HCT116 (cell line): ENCODE results near the gene SERGEF. TPM values are rescaled to one million over a fixed set of nuclear protein-coding genes. Genes with fewer than 3 reads are reported as not detected.

Experiments
- ATAC-seq: fragments of 200-7000 bp; cut with Tn5 transposase; 2 replicates; pipeline ENCODE4 v1.9.1; 2020; ENCODE audit warnings: mild to moderate bottlenecking, moderate library complexity
- BruUV-seq: library from RNA; stranded (reverse); fragments of 400-500 nt; replicated peaks from 2 replicates; lab custom pipeline; 2021; lab: Mats Ljungman, UMichigan
- CTCF ChIA-PET: fragments of 300-600 bp; sonication (Branson Sonifier 250); formaldehyde crosslinking; loops from one replicate; lab custom pipeline; 2021; ENCODE audit warnings: antibody characterized with exemption; lab: Charles Lee
- POLR2A ChIA-PET: fragments of 300-600, 350-600 bp; sonication (Branson Sonifier 250); formaldehyde crosslinking; loops from one replicate; lab custom pipeline; 2021; ENCODE audit warnings: antibody characterized with exemption; lab: Charles Lee
- RAD21 ChIA-PET, 2 experiments: fragments of 300-600 bp; sonication (Branson Sonifier 250); formaldehyde crosslinking; loops; one replicate each; lab custom pipeline; 2023; ENCODE audit warnings: low total read pairs in 2 of 2; ENCODE audit not compliant: uncharacterized antibody in 2 of 2, unreplicated experiment in 2 of 2, low non-redundant PET in 1 of 2; lab: Charles Lee
- DNase-seq: peaks from one replicate; pipeline ENCODE4 v3.0.0-alpha.2; 2010; ENCODE audit warnings: low read depth, low spot score
- H2AFZ ChIP-seq: fragments of 200-600 bp; shearing (Covaris generic), sonication (generic); 2 replicates; pipeline ENCODE4 v1.6.1; 2017; ENCODE audit warnings: low read depth, mixed run types, mixed read lengths, antibody characterized with exemption, low read length; ENCODE audit not compliant: poor library complexity, severe bottlenecking
- H3K27ac ChIP-seq: 2 replicates; pipeline ENCODE4 v1.5.1; 2012; ENCODE audit warnings: low read depth, low read length
- H3K27me3 ChIP-seq: fragments of 200-600 bp; sonication (generic); 2 replicates; pipeline ENCODE4 v1.6.1; 2016; ENCODE audit warnings: mixed run types, low read length, mixed read lengths; ENCODE audit not compliant: insufficient read depth
- H3K36me3 ChIP-seq, 2 experiments: fragments of 200-500 bp in 1 of 2; fragments of 200-600 bp in 1 of 2; sonication (Bioruptor generic) in 1 of 2; sonication (generic) in 1 of 2; 2 replicates each; pipeline versions ENCODE4 v1.5.1 to v1.6.1; 2014 to 2016; ENCODE audit warnings: low read length in 2 of 2, inconsistent platforms in 1 of 2, mixed read lengths in 1 of 2, mixed run types in 1 of 2; ENCODE audit not compliant: insufficient read depth in 2 of 2, control insufficient read depth in 1 of 2
- H3K4me1 ChIP-seq, 2 experiments: fragments of 200-600 bp in 1 of 2; sonication (generic) in 1 of 2; 2 replicates each; pipeline versions ENCODE4 v1.5.1 to v1.6.1; 2012 to 2017; ENCODE audit warnings: low read length in 2 of 2, inconsistent platforms in 1 of 2, mild to moderate bottlenecking in 1 of 2, mixed read lengths in 1 of 2, mixed run types in 1 of 2, moderate library complexity in 1 of 2; ENCODE audit not compliant: insufficient read depth in 2 of 2, control insufficient read depth in 1 of 2
- H3K4me2 ChIP-seq: fragments of 200-600 bp; sonication (generic); 2 replicates; pipeline ENCODE4 v1.6.1; 2017; ENCODE audit warnings: mixed run types, low read length, mixed read lengths
- H3K4me3 ChIP-seq, 2 experiments: fragments of 200-600 bp in 1 of 2; sonication (generic) in 1 of 2; replicated peaks in 1 of 2; 2 replicates each; pipeline ENCODE4 v1.5.1; 2011 to 2016; ENCODE audit warnings: low read length in 2 of 2, control low read depth in 1 of 2, low read depth in 1 of 2, mild to moderate bottlenecking in 1 of 2, mixed read lengths in 1 of 2, mixed run types in 1 of 2
- H3K79me2 ChIP-seq: fragments of 200-600 bp; sonication (generic); 2 replicates; pipeline ENCODE4 v1.6.1; 2017; ENCODE audit warnings: mild to moderate bottlenecking, mixed run types, low read length, moderate library complexity, mixed read lengths; ENCODE audit not compliant: insufficient read depth
- H3K9ac ChIP-seq: fragments of 200-600 bp; sonication (generic); 2 replicates; pipeline ENCODE4 v1.6.1; 2016; ENCODE audit warnings: low read length, mixed read lengths
- H3K9me2 ChIP-seq: fragments of 200-600 bp; sonication (generic), shearing (Covaris generic); 2 replicates; pipeline ENCODE4 v1.6.1; 2017; ENCODE audit warnings: mixed run types, mild to moderate bottlenecking, moderate library complexity; ENCODE audit not compliant: insufficient read depth
- H3K9me3 ChIP-seq, 2 experiments: fragments of 200-500 bp in 1 of 2; fragments of 200-600 bp in 1 of 2; sonication (Bioruptor generic) in 1 of 2; sonication (generic) in 1 of 2; 2 replicates each; pipeline ENCODE4 v1.6.1; 2014 to 2017; ENCODE audit warnings: low read length in 2 of 2, mixed read lengths in 2 of 2, inconsistent platforms in 1 of 2, low read depth in 1 of 2, mild to moderate bottlenecking in 1 of 2, mixed run types in 1 of 2, moderate library complexity in 1 of 2; ENCODE audit not compliant: control insufficient read depth in 1 of 2, insufficient read depth in 1 of 2
- H4K20me1 ChIP-seq: fragments of 200-600 bp; sonication (generic), shearing (Covaris generic); 2 replicates; pipeline ENCODE4 v1.6.1; 2017; ENCODE audit warnings: mixed run types, mild to moderate bottlenecking, moderate library complexity; ENCODE audit not compliant: insufficient read depth
- ATF3 ChIP-seq: IDR thresholded peaks from 2 replicates; pipeline ENCODE4 v1.6.1; 2012
- CBX3 ChIP-seq: IDR thresholded peaks from 2 replicates; pipeline ENCODE4 v1.6.1; 2012; ENCODE audit warnings: low read depth
- CEBPB ChIP-seq: IDR thresholded peaks from 2 replicates; pipeline ENCODE4 v1.6.1; 2012; ENCODE audit warnings: low read depth
- EGR1 ChIP-seq: IDR thresholded peaks from 2 replicates; pipeline ENCODE4 v1.6.1; 2012; ENCODE audit warnings: low read depth
- ELF1 ChIP-seq: IDR thresholded peaks from 2 replicates; pipeline ENCODE4 v1.6.1; 2012; ENCODE audit warnings: low read depth, borderline replicate concordance
- EZH2 ChIP-seq: fragments of 200-600 bp; sonication (generic); IDR thresholded peaks from 2 replicates; pipeline ENCODE4 v1.6.1; 2017; ENCODE audit warnings: antibody characterized with exemption, mixed run types
- EZH2phosphoT487 ChIP-seq: fragments of 200-600 bp; IDR thresholded peaks from 2 replicates; pipeline ENCODE4 v1.6.1; 2018; ENCODE audit warnings: antibody characterized with exemption, borderline replicate concordance
- FOSL1 ChIP-seq: IDR thresholded peaks from 2 replicates; pipeline ENCODE4 v1.6.1; 2012; ENCODE audit warnings: low read depth
- MAX ChIP-seq: IDR thresholded peaks from 2 replicates; pipeline ENCODE4 v1.6.1; 2012
- POLR2A ChIP-seq: IDR thresholded peaks from 2 replicates; pipeline ENCODE4 v1.7.0; 2011; ENCODE audit warnings: borderline replicate concordance; ENCODE audit not compliant: insufficient read depth, insufficient read length; ENCODE audit errors: extremely low read depth
- POLR2AphosphoS5 ChIP-seq: IDR thresholded peaks from 2 replicates; pipeline ENCODE4 v1.6.1; 2011; ENCODE audit warnings: mild to moderate bottlenecking, low read depth, low read length, moderate library complexity
- REST ChIP-seq: IDR thresholded peaks from 2 replicates; pipeline ENCODE4 v1.6.1; 2012; ENCODE audit warnings: low read depth
- SIN3A ChIP-seq: IDR thresholded peaks from 2 replicates; pipeline ENCODE4 v1.6.1; 2012; ENCODE audit warnings: low read depth
- SP1 ChIP-seq: IDR thresholded peaks from 2 replicates; pipeline ENCODE4 v1.6.1; 2012; ENCODE audit warnings: low read depth
- SRF ChIP-seq: IDR thresholded peaks from 2 replicates; pipeline ENCODE4 v1.6.1; 2012; ENCODE audit warnings: low read depth
- TCF7L2 ChIP-seq: IDR thresholded peaks from 2 replicates; pipeline ENCODE4 v1.7.0; 2011; ENCODE audit warnings: borderline replicate concordance, inconsistent platforms; ENCODE audit not compliant: insufficient read depth, insufficient read length; ENCODE audit errors: extremely low read depth
- YY1 ChIP-seq: IDR thresholded peaks from 2 replicates; pipeline ENCODE4 v1.6.1; 2011; ENCODE audit warnings: low read length, low read depth, moderate library complexity, mild to moderate bottlenecking; ENCODE audit not compliant: insufficient replicate concordance; ENCODE audit errors: extremely low read depth
- ZBTB33 ChIP-seq: IDR thresholded peaks from 2 replicates; pipeline ENCODE4 v1.6.1; 2011; ENCODE audit warnings: mild to moderate bottlenecking, low read length, moderate library complexity; ENCODE audit not compliant: insufficient replicate concordance; ENCODE audit errors: extremely low read depth
- ZFX ChIP-seq: fragments of 450-650 bp; IDR thresholded peaks from 2 replicates; pipeline ENCODE4 v1.6.1; 2017
- ZNF274 ChIP-seq: fragments of 200-500 bp; sonication (Bioruptor generic); IDR thresholded peaks from 2 replicates; pipeline ENCODE4 v1.6.1; 2014; ENCODE audit warnings: mild to moderate bottlenecking, low read depth, low read length, inconsistent platforms
- intact Hi-C: fragments of 100-400 bp; cut with micrococcal nuclease; formaldehyde crosslinking; loops from 2 replicates; pipeline ENCODE4 v1.10.0; 2022
- total RNA-seq: library from RNA; stranded (reverse); gene quantifications from one replicate; pipeline ENCODE4 v1.2.1, GENCODE V29; 2021; ENCODE audit not compliant: unreplicated experiment

Gene SERGEF
- total RNA-seq, 1 experiment from 2014 or later, result 32.8 TPM

- TF ChIP-seq REST (no peak), EZH2 (no peak), ATF3 (no peak), ELF1 (no peak), EGR1 (no peak), CBX3 (no peak), POLR2A (no peak)
Measured at GRCh38 chr11:17974246-17974645, 38.6 kb downstream of the SERGEF start (continued).

- POLR2A ChIA-PET, result interaction anchor here (0.6 kb wide), 1 partner anchor 213 kb away, joined by 3 read pairs; no protein-coding TSS in a partner anchor
- CTCF ChIA-PET, result interaction anchor here (0.6 to 2.1 kb wide), 11 partner anchors 8 to 242 kb away, joined by 3 to 27 read pairs (median 4); partner anchors contain the start of gene SERGEF
- H3K9me2 ChIP-seq, result no peaks in the 10 kb centered on the region
- TF ChIP-seq ELF1 (no peak), ZNF274 (no peak), EZH2phosphoT487 (no peak), EZH2 (no peak), SIN3A (no peak), ZBTB33 (no peak), SRF (no peak), MAX (no peak), YY1 (no peak), SP1 (no peak), TCF7L2 (peak; percentile 50), ZFX (no peak), CBX3 (peak; percentile 37; the same call in 1 of the 2 replicates), EGR1 (no peak), CEBPB (no peak), ATF3 (no peak), POLR2AphosphoS5 (no peak), FOSL1 (no peak)
Measured at GRCh38 chr11:17972987-17973386, 39.9 kb downstream of the SERGEF start.

More at GRCh38 chr11:17972987-17973386, 39.9 kb downstream of the SERGEF start:
- DNase-seq (peak; percentile 60), ATAC-seq (peak; percentile 97)
- H2AFZ ChIP-seq, result no peak overlapping the region
- no peaks in the 10 kb centered on the region for H3K9me3 ChIP-seq
- no peaks in the 10 kb centered on the region for H4K20me1 ChIP-seq
- peaks cover 0 to 7% of the 10 kb centered on the region in 2 experiments; a peak in 1 of 4 replicates for H3K4me1 ChIP-seq
- no peak overlapping the region for H3K4me2 ChIP-seq
- no peak overlapping the region for H3K9ac ChIP-seq
- BruUV-seq, result no TSS peak
- 0 out of 4 replicates have a peak, but pooled peaks cover 0 to 2% of the 10 kb centered on the region in 2 experiments for H3K36me3 ChIP-seq
- no peak overlapping the region for H3K4me3 ChIP-seq
- intact Hi-C loops, result loop anchor here (1.0 kb wide), 2 partner anchors 7 to 213 kb away; no protein-coding TSS in a partner anchor
- no peaks in the 10 kb centered on the region for H3K79me2 ChIP-seq
- RAD21 ChIA-PET, result interaction anchor here (0.9 to 1.3 kb wide), 4 partner anchors 212 to 242 kb away, joined by 3 to 5 read pairs (median 3); no protein-coding TSS in a partner anchor
- no peaks in the 10 kb centered on the region for H3K27me3 ChIP-seq
- no peak overlapping the region for H3K27ac ChIP-seq
